K562 (cell line): ENCODE measurements around the gene EIF3I. TPM values are rescaled to one million over a fixed set of nuclear protein-coding genes. Genes with fewer than 3 reads are reported as not detected.

Experiments used
- ARID1B ChIP-seq: fragments of 450-650 bp; IDR thresholded peaks from 2 replicates; pipeline ENCODE4 v1.6.1; 2016; ENCODE audit warnings: antibody characterized with exemption, mild to moderate bottlenecking, inconsistent platforms
- MTA1 ChIP-seq: fragments of 450-650 bp; IDR thresholded peaks from 2 replicates; pipeline ENCODE4 v1.6.1; 2017; ENCODE audit warnings: borderline replicate concordance
- NEUROD1 ChIP-seq: fragments of 150-350 bp; IDR thresholded peaks from 2 replicates; pipeline ENCODE4 v1.6.1; 2014; ENCODE audit warnings: borderline replicate concordance, low read length, low read depth; ENCODE audit not compliant: partially characterized antibody
- OTX1 ChIP-seq: fragments of 450-650 bp; formaldehyde crosslinking; IDR thresholded peaks from 2 replicates; pipeline ENCODE4 v1.4.0; 2022; ENCODE audit warnings: mild to moderate bottlenecking
- RAD21 ChIP-seq, 2 experiments: fragments of 250-450 bp in 1 of 2; fragments of 450-650 bp in 1 of 2; sonication (Bioruptor Pico) in 1 of 2; formaldehyde crosslinking in 1 of 2; IDR thresholded peaks in 1 of 2; conservative IDR thresholded peaks in 1 of 2; 2 replicates each; pipeline versions ENCODE4 v1.4.0 to v1.8.0; 2020 to 2022; ENCODE audit warnings: mild to moderate bottlenecking in 2 of 2, moderate library complexity in 1 of 2
- TEAD2 ChIP-seq: fragments of 450-650 bp; IDR thresholded peaks from 2 replicates; pipeline ENCODE4 v1.6.1; 2016; ENCODE audit warnings: missing genetic modification characterization, control low read depth, missing compliant biosample characterization
- ZNF140 ChIP-seq: fragments of 250-450 bp; sonication (Bioruptor Pico); IDR thresholded peaks from 2 replicates; pipeline ENCODE4 v1.8.0; 2021; ENCODE audit warnings: moderate library complexity, mild to moderate bottlenecking, inconsistent platforms
- ZNF445 ChIP-seq: fragments of 250-450 bp; sonication (Bioruptor Pico); IDR thresholded peaks from 2 replicates; pipeline ENCODE4 v1.4.0; 2020; ENCODE audit warnings: low read depth, mild to moderate bottlenecking, moderate library complexity
- ZNF75A ChIP-seq: fragments of 450-650 bp; formaldehyde crosslinking; IDR thresholded peaks from 2 replicates; pipeline ENCODE4 v1.4.0; 2020; ENCODE audit warnings: mild to moderate bottlenecking
- ZNF764 ChIP-seq: fragments of 250-450 bp; sonication (Bioruptor Pico); IDR thresholded peaks from 2 replicates; pipeline ENCODE4 v1.4.0; 2020; ENCODE audit warnings: low read depth, mild to moderate bottlenecking, moderate library complexity
- polyA plus RNA-seq, 8 experiments: library from polyadenylated mRNA; depleted of rRNA in 4 of 8; stranded (reverse) in 5 of 8; unstranded in 3 of 8; fragments of >200 nt; fragmentation: Nextera tagmentation in 2 of 8; fragmentation: Illumina TruSeq in 1 of 8; extraction: Ambion mirVana in 2 of 8; extraction: Trizol in 1 of 8; gene quantifications; 2 replicates each; pipeline versions ENCODE4 v1.2.1 to v1.2.3, GENCODE V29; 2011 to 2014; ENCODE audit warnings: inconsistent platforms in 1 of 8, missing spikeins in 1 of 8
- total RNA-seq, 7 experiments: library from RNA; depleted of rRNA in 6 of 7; stranded (reverse); fragments of >200 nt in 6 of 7; fragmentation: Illumina TruSeq in 2 of 7; extraction: Trizol in 2 of 7; gene quantifications; 2 replicates each; pipeline versions ENCODE4 v1.2.1 to v1.2.3, GENCODE V29; 2011 to 2021; ENCODE audit warnings: low replicate concordance in 1 of 7
- TF ChIP-seq, protein P1 (sequence below): sonication (generic); IDR thresholded peaks from 2 replicates; pipeline ENCODE4 v1.6.1; 2016
- TF ChIP-seq, protein P2 (sequence below): fragments of 200-800 bp; sonication (Bioruptor generic); IDR thresholded peaks from 2 replicates; pipeline ENCODE4 v1.6.1; 2016; ENCODE audit warnings: missing genetic modification characterization, missing compliant biosample characterization
- TF ChIP-seq, protein P3 (sequence below): fragments of 450-650 bp; conservative IDR thresholded peaks from 2 replicates; pipeline ENCODE4 v1.6.1; 2016; ENCODE audit warnings: missing genetic modification characterization, low read depth, mild to moderate bottlenecking, control low read depth, missing compliant biosample characterization
- TF ChIP-seq, protein P4 (sequence below), 3 experiments: fragments of 200-800 bp in 1 of 3; sonication (Bioruptor generic) in 1 of 3; sonication (generic) in 1 of 3; formaldehyde crosslinking in 1 of 3; IDR thresholded peaks; 2 replicates each; pipeline versions ENCODE4 v1.6.1 to v1.8.0; 2016 to 2022; ENCODE audit warnings: mild to moderate bottlenecking in 2 of 3, missing compliant biosample characterization in 2 of 3, missing genetic modification characterization in 2 of 3, missing genetic modification reagents in 1 of 3
- TF ChIP-seq, protein P5 (sequence below), 2 experiments: fragments of 450-650 bp in 1 of 2; sonication (generic) in 1 of 2; formaldehyde crosslinking in 1 of 2; IDR thresholded peaks in 1 of 2; conservative IDR thresholded peaks in 1 of 2; 2 replicates each; pipeline versions ENCODE4 v1.6.1 to v1.8.1; 2016 to 2023; ENCODE audit warnings: mild to moderate bottlenecking in 2 of 2, moderate library complexity in 2 of 2, inconsistent platforms in 1 of 2, missing genetic modification reagents in 1 of 2

Gene EIF3I
- total and polyA plus RNA-seq, 9 of the 15 experiments (the other 6 are each of a cell fraction or from before 2014, with no cell fraction given), result 414 to 1,526 (median 635) TPM

DNA sequence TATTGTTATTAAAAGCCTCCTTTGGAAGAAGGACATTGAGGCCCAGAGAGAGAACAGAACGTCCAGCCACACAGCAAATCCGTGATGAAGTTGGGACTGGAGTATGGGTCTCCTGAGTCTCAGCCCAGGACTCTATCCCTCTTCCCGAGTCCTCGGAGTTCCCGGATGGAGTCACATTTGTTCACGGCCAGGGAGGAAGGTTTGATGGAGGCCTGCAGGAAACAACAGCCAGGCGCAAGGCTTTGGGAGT lies 43.1 kb upstream of the EIF3I start (continued):
- 0 out of 2 replicates have a peak, but pooled peaks have one; percentile 20 for TF ChIP-seq ARID1B
- TF ChIP-seq ZNF445 (CRISPR knock-in tag), result 0 out of 2 replicates have a peak, but pooled peaks have one; percentile 21
- TF ChIP-seq, protein P1, sequence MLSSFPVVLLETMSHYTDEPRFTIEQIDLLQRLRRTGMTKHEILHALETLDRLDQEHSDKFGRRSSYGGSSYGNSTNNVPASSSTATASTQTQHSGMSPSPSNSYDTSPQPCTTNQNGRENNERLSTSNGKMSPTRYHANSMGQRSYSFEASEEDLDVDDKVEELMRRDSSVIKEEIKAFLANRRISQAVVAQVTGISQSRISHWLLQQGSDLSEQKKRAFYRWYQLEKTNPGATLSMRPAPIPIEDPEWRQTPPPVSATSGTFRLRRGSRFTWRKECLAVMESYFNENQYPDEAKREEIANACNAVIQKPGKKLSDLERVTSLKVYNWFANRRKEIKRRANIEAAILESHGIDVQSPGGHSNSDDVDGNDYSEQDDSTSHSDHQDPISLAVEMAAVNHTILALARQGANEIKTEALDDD, result 0 out of 2 replicates have a peak, but pooled peaks have one; percentile 8
- TF ChIP-seq, protein P2, sequence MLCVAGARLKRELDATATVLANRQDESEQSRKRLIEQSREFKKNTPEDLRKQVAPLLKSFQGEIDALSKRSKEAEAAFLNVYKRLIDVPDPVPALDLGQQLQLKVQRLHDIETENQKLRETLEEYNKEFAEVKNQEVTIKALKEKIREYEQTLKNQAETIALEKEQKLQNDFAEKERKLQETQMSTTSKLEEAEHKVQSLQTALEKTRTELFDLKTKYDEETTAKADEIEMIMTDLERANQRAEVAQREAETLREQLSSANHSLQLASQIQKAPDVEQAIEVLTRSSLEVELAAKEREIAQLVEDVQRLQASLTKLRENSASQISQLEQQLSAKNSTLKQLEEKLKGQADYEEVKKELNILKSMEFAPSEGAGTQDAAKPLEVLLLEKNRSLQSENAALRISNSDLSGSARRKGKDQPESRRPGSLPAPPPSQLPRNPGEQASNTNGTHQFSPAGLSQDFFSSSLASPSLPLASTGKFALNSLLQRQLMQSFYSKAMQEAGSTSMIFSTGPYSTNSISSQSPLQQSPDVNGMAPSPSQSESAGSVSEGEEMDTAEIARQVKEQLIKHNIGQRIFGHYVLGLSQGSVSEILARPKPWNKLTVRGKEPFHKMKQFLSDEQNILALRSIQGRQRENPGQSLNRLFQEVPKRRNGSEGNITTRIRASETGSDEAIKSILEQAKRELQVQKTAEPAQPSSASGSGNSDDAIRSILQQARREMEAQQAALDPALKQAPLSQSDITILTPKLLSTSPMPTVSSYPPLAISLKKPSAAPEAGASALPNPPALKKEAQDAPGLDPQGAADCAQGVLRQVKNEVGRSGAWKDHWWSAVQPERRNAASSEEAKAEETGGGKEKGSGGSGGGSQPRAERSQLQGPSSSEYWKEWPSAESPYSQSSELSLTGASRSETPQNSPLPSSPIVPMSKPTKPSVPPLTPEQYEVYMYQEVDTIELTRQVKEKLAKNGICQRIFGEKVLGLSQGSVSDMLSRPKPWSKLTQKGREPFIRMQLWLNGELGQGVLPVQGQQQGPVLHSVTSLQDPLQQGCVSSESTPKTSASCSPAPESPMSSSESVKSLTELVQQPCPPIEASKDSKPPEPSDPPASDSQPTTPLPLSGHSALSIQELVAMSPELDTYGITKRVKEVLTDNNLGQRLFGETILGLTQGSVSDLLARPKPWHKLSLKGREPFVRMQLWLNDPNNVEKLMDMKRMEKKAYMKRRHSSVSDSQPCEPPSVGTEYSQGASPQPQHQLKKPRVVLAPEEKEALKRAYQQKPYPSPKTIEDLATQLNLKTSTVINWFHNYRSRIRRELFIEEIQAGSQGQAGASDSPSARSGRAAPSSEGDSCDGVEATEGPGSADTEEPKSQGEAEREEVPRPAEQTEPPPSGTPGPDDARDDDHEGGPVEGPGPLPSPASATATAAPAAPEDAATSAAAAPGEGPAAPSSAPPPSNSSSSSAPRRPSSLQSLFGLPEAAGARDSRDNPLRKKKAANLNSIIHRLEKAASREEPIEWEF (CRISPR knock-in tag), result 0 out of 2 replicates have a peak, but pooled peaks have one; percentile 28
- TF ChIP-seq OTX1 (CRISPR knock-in tag), result peak; percentile 74; the same call in 1 of the 2 replicates
- TF ChIP-seq, protein P3, sequence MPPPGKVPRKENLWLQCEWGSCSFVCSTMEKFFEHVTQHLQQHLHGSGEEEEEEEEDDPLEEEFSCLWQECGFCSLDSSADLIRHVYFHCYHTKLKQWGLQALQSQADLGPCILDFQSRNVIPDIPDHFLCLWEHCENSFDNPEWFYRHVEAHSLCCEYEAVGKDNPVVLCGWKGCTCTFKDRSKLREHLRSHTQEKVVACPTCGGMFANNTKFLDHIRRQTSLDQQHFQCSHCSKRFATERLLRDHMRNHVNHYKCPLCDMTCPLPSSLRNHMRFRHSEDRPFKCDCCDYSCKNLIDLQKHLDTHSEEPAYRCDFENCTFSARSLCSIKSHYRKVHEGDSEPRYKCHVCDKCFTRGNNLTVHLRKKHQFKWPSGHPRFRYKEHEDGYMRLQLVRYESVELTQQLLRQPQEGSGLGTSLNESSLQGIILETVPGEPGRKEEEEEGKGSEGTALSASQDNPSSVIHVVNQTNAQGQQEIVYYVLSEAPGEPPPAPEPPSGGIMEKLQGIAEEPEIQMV (tag), result peak; percentile 71
- TF ChIP-seq NEUROD1, result no peak
- TF ChIP-seq ZNF75A (CRISPR knock-in tag), result no peak
- peak; percentile 60; the same call in 1 of the 2 replicates for TF ChIP-seq ZNF140 (CRISPR knock-in tag)
- peak; percentile 43; the same call in 1 of the 2 replicates for TF ChIP-seq ZNF764 (CRISPR knock-in tag)
- TF ChIP-seq MTA1, result no peak
- TF ChIP-seq, protein P4, sequence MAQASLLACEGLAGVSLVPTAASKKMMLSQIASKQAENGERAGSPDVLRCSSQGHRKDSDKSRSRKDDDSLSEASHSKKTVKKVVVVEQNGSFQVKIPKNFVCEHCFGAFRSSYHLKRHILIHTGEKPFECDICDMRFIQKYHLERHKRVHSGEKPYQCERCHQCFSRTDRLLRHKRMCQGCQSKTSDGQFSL (CRISPR knock-in tag; IDR thresholded peaks at IDR 0.05), result no peak
- TF ChIP-seq, protein P4 (tag; IDR thresholded peaks at IDR 0.05), result peak in 1 of 2 experiments; percentile 76; a peak in 2 of 4 replicates
- TF ChIP-seq RAD21 (CRISPR knock-in tag; conservative IDR thresholded peaks at IDR 0.05 in 1 of 2, IDR thresholded peaks at IDR 0.05 in 1 of 2), result 0 out of 4 replicates have a peak, but pooled peaks of 1 of the 2 experiments have one; percentile 5
- TF ChIP-seq TEAD2 (tag), result no peak
- TF ChIP-seq, protein P5, sequence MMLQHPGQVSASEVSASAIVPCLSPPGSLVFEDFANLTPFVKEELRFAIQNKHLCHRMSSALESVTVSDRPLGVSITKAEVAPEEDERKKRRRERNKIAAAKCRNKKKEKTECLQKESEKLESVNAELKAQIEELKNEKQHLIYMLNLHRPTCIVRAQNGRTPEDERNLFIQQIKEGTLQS (IDR thresholded peaks at IDR 0.05), result no peak
- TF ChIP-seq, protein P5 (CRISPR knock-in tag; conservative IDR thresholded peaks at IDR 0.05), result no peak
